ENCODE results near the gene LZTR1. TPM values are rescaled to one million over a fixed set of nuclear protein-coding genes. Genes with fewer than 3 reads are reported as not detected.

LZTR1 gene
- total and polyA plus RNA-seq, 2 donors (not counting 3 experiments of a cell fraction or from before 2014, with no cell fraction given): 56.6 to 86.8 TPM

- Histone ChIP-seq H3K9me1 (replicated peaks; ENCODE audit: control insufficient read depth, extremely low read depth, insufficient read depth, low read length) (no peaks in the 10 kb centered on the region), H3K36me3 (ENCODE audit: control insufficient read depth in 2 of 2, extremely low read depth in 1 of 2, insufficient read depth in 2 of 2, low read length in 2 of 2) (peaks cover 3 to 41% of the 10 kb centered on the region in 2 experiments), H3K79me2 (ENCODE audit: control insufficient read depth, insufficient read depth, low read length) (no peaks in the 10 kb centered on the region), H3K4me3 (replicated peaks in 1 of 3; ENCODE audit: insufficient read depth in 1 of 3, low read depth in 1 of 3, low read length in 3 of 3) (no peak overlapping the region), H3K4me2 (ENCODE audit: insufficient read depth, low read length) (no peak overlapping the region), H2AFZ (ENCODE audit: low read depth, low read length) (no peak overlapping the region), H3K27me3 (ENCODE audit: control insufficient read depth in 2 of 2, insufficient read depth in 2 of 2, low read length in 2 of 2) (no peaks in the 10 kb centered on the region), H4K20me1 (replicated peaks; ENCODE audit: control insufficient read depth, extremely low read depth, insufficient read depth, low read length) (no peaks in the 10 kb centered on the region), H3K4me1 (ENCODE audit: control insufficient read depth, extremely low read depth, insufficient read depth, low read length) (no peaks in the 10 kb centered on the region), H3K27ac (ENCODE audit: insufficient read depth, low read depth, low read length) (no peak overlapping the region), H3K9me3 (replicated peaks; ENCODE audit: control insufficient read depth, insufficient read depth, low read length) (no peaks in the 10 kb centered on the region), H3K9ac (replicated peaks; ENCODE audit: extremely low read depth, insufficient read depth, low read length) (no peak overlapping the region)
- dilution Hi-C loops (cut with MboI; ENCODE audit: extremely low pct_ligation_motif_present, low sequenced_read_pairs) (no loop called here), intact Hi-C loops (cut with micrococcal nuclease) (no loop called here)
- no peak for TF ChIP-seq MYC (IDR thresholded peaks at IDR 0.05; ENCODE audit: low read depth, low read length)
- TF ChIP-seq MAX (IDR thresholded peaks at IDR 0.05; ENCODE audit: insufficient read depth, insufficient read length): no peak
- no peak for TF ChIP-seq FOS (IDR thresholded peaks at IDR 0.05; ENCODE audit: borderline replicate concordance, insufficient read depth, low read length)
- no peak for TF ChIP-seq CTCF (IDR thresholded peaks at IDR 0.05; ENCODE audit: extremely low read depth in 1 of 2, insufficient read depth in 1 of 2, low read depth in 1 of 2, low read length in 2 of 2)
- no peak for TF ChIP-seq GATA2 (IDR thresholded peaks at IDR 0.05; ENCODE audit: insufficient read depth, insufficient read length, low read depth, low read length)
- no peak for TF ChIP-seq EZH2 (IDR thresholded peaks at IDR 0.05; ENCODE audit: borderline replicate concordance, low read depth, low read length, severe bottlenecking)
- TF ChIP-seq JUN (IDR thresholded peaks at IDR 0.05; ENCODE audit: borderline replicate concordance, insufficient read depth, insufficient read length, low read depth): no peak
- TF ChIP-seq POLR2AphosphoS5 (IDR thresholded peaks at IDR 0.05; ENCODE audit: insufficient read depth, low read depth, low read length): no peak
- TF ChIP-seq POLR2A (IDR thresholded peaks at IDR 0.05; ENCODE audit: low read depth, low read length): no peak
- no TSS peak for BruUV-seq (replicated peaks)
- ChIA-PET POLR2A (no interaction called here), CTCF (interaction anchor here (1.1 to 1.8 kb wide), 2 partner anchors 10 to 188 kb away, joined by 3 to 7 read pairs; partner anchors contain the start of gene LZTR1)
- DNase-seq (ENCODE audit: low read depth, low spot score): no peak
- no peak for FAIRE-seq
Observed at GRCh38 chr22:20992056-20992442, 10.0 kb downstream of the LZTR1 start.

All from endothelial cell of umbilical vein (primary cell).